ENCODE data around the gene SF3B6. TPM values are rescaled to one million over a fixed set of nuclear protein-coding genes. Genes with fewer than 3 reads are reported as not detected.

The SF3B6 gene
- total and polyA plus RNA-seq, 9 of the 15 experiments (the other 6 are each of a cell fraction or from before 2014, with no cell fraction given): 146 to 591 (median 295) TPM

GRCh38 chr2:24123195-24123921 is 47.2 kb upstream of the SF3B6 start, which contains the start of the genes FAM228B and PFN4 (continued):
- TF ChIP-seq STAG1 (CRISPR knock-in tag; IDR thresholded peaks at IDR 0.05; ENCODE audit: borderline replicate concordance): no peak
- TF ChIP-seq, protein P1, sequence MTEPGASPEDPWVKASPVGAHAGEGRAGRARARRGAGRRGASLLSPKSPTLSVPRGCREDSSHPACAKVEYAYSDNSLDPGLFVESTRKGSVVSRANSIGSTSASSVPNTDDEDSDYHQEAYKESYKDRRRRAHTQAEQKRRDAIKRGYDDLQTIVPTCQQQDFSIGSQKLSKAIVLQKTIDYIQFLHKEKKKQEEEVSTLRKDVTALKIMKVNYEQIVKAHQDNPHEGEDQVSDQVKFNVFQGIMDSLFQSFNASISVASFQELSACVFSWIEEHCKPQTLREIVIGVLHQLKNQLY (CRISPR knock-in tag; conservative IDR thresholded peaks at IDR 0.05): no peak
- TF ChIP-seq PPARD (CRISPR knock-in tag; IDR thresholded peaks at IDR 0.05): no peak
- no peak for TF ChIP-seq AFF1 (IDR thresholded peaks at IDR 0.05; ENCODE audit: low read depth in 1 of 2, partially characterized antibody in 2 of 2)
- TF ChIP-seq ZNF644 (tag; IDR thresholded peaks at IDR 0.05; ENCODE audit: low read depth): no peak
- TF ChIP-seq GABPB2 (CRISPR knock-in tag; conservative IDR thresholded peaks at IDR 0.05): no peak
- TF ChIP-seq FIP1L1 (IDR thresholded peaks at IDR 0.05; ENCODE audit: low read depth, low read length, poor library complexity, severe bottlenecking): peak; percentile 69
- TF ChIP-seq ZNF354B (CRISPR knock-in tag; IDR thresholded peaks at IDR 0.05): no peak
- TF ChIP-seq HSF4 (CRISPR knock-in tag; IDR thresholded peaks at IDR 0.05; ENCODE audit: borderline replicate concordance): no peak
- TF ChIP-seq TCF7 (IDR thresholded peaks at IDR 0.05; ENCODE audit: borderline replicate concordance): no peak
- no peak for TF ChIP-seq HEY1 (CRISPR knock-in tag; IDR thresholded peaks at IDR 0.05; ENCODE audit: borderline replicate concordance)
- TF ChIP-seq, protein P2, sequence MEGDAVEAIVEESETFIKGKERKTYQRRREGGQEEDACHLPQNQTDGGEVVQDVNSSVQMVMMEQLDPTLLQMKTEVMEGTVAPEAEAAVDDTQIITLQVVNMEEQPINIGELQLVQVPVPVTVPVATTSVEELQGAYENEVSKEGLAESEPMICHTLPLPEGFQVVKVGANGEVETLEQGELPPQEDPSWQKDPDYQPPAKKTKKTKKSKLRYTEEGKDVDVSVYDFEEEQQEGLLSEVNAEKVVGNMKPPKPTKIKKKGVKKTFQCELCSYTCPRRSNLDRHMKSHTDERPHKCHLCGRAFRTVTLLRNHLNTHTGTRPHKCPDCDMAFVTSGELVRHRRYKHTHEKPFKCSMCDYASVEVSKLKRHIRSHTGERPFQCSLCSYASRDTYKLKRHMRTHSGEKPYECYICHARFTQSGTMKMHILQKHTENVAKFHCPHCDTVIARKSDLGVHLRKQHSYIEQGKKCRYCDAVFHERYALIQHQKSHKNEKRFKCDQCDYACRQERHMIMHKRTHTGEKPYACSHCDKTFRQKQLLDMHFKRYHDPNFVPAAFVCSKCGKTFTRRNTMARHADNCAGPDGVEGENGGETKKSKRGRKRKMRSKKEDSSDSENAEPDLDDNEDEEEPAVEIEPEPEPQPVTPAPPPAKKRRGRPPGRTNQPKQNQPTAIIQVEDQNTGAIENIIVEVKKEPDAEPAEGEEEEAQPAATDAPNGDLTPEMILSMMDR (IDR thresholded peaks at IDR 0.05 in 2 of 3, conservative IDR thresholded peaks at IDR 0.05 in 1 of 3; ENCODE audit: insufficient read depth in 2 of 3, low read depth in 1 of 3, low read length in 3 of 3): no peak
- no peak for TF ChIP-seq RFX1 (IDR thresholded peaks at IDR 0.05)
- TF ChIP-seq CBFA2T2 (conservative IDR thresholded peaks at IDR 0.05): no peak
- TF ChIP-seq MEF2D (tag; conservative IDR thresholded peaks at IDR 0.05; ENCODE audit: low read depth): no peak
- TF ChIP-seq IRF1 (CRISPR knock-in tag; IDR thresholded peaks at IDR 0.05; ENCODE audit: borderline replicate concordance): no peak
- TF ChIP-seq TFAM (CRISPR knock-in tag; conservative IDR thresholded peaks at IDR 0.05): no peak
- 0 out of 2 replicates have a peak, but pooled peaks have one; percentile 53 for TF ChIP-seq SIN3B (IDR thresholded peaks at IDR 0.05; ENCODE audit: low read depth)
- no peak for TF ChIP-seq NFATC3 (IDR thresholded peaks at IDR 0.05)
- peak; percentile 97 for TF ChIP-seq CTBP1 (IDR thresholded peaks at IDR 0.05; ENCODE audit: borderline replicate concordance)

Measured in K562 (cell line).